Suprapubic skin (tissue), 4 donors: ENCODE data around the gene MBD1.

Experiments used
- EP300 ChIP-seq: sonication (generic); formaldehyde crosslinking; IDR thresholded peaks from one replicate; pipeline ENCODE4 v1.6.1; 2017; ENCODE audit warnings: antibody characterized with exemption
- POLR2AphosphoS5 ChIP-seq, 3 donors: sonication (generic); formaldehyde crosslinking; IDR thresholded peaks; one replicate each; pipeline ENCODE4 v1.6.1; 2017; ENCODE audit warnings: antibody characterized with exemption in 3 of 3
- TF ChIP-seq, protein P1 (sequence below), 2 donors: fragments of 200-600 bp in 1 of 2; fragments of 450-650 bp in 1 of 2; sonication (generic) in 1 of 2; IDR thresholded peaks; one replicate each; pipeline ENCODE4 v1.5.1; 2016 to 2019; ENCODE audit warnings: antibody characterized with exemption in 2 of 2, mild to moderate bottlenecking in 1 of 2, moderate library complexity in 1 of 2

- TF ChIP-seq, protein P1, sequence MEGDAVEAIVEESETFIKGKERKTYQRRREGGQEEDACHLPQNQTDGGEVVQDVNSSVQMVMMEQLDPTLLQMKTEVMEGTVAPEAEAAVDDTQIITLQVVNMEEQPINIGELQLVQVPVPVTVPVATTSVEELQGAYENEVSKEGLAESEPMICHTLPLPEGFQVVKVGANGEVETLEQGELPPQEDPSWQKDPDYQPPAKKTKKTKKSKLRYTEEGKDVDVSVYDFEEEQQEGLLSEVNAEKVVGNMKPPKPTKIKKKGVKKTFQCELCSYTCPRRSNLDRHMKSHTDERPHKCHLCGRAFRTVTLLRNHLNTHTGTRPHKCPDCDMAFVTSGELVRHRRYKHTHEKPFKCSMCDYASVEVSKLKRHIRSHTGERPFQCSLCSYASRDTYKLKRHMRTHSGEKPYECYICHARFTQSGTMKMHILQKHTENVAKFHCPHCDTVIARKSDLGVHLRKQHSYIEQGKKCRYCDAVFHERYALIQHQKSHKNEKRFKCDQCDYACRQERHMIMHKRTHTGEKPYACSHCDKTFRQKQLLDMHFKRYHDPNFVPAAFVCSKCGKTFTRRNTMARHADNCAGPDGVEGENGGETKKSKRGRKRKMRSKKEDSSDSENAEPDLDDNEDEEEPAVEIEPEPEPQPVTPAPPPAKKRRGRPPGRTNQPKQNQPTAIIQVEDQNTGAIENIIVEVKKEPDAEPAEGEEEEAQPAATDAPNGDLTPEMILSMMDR (IDR thresholded peaks at IDR 0.05) = no peak
- no peak for TF ChIP-seq EP300
- TF ChIP-seq POLR2AphosphoS5 (IDR thresholded peaks at IDR 0.05) = no peak
Observed at GRCh38 chr18:50281972-50282520, 723 bp upstream of the MBD1 start.
